HG02678 (cell line): ENCODE results near the gene CCDC144A.
"Not testable (repeated sequence)": the region's sequence is repeated elsewhere in the genome, so short reads cannot be mapped to it uniquely, and the experiment has no call there.

ENCODE experiments used
- ATAC-seq: cut with Tn5 transposase; IDR thresholded peaks from one replicate; pipeline ENCODE4 v1.9.1; 2021; ENCODE audit warnings: mild to moderate bottlenecking, moderate library complexity; ENCODE audit not compliant: unreplicated experiment

CCDC144A gene

GRCh38 chr17:16689731-16690281 is at the start of gene CCDC144A:
TSS of gene CCDC144A (plus strand) at chr17:16690241. CDS start at chr17:16690401, 160 bp downstream.
- ATAC-seq = not testable (repeated sequence)

- ATAC-seq = no peak
These were observed 40.5 kb upstream of the CCDC144A start for GRCh38 chr17:16649585-16649984.

- no peak for ATAC-seq
These were observed 37.8 kb upstream of the CCDC144A start for GRCh38 chr17:16652252-16652651.

GRCh38 chr17:16652847-16653366 is 37.1 kb upstream of the CCDC144A start:
- ATAC-seq = no peak

- ATAC-seq = peak; percentile 93
These were observed 36.5 kb upstream of the CCDC144A start, which contains the start of gene ZNF624 for GRCh38 chr17:16653367-16654041. TSS of gene ZNF624 (minus strand) at chr17:16653850.

GRCh38 chr17:16661217-16661616 is 28.8 kb upstream of the CCDC144A start:
- ATAC-seq = no peak

GRCh38 chr17:16662936-16663335 is 27.1 kb upstream of the CCDC144A start:
- no peak for ATAC-seq

GRCh38 chr17:16666553-16666906 is 23.5 kb upstream of the CCDC144A start:
- not testable (repeated sequence) for ATAC-seq

- ATAC-seq = not testable (repeated sequence)
These were observed 23.0 kb upstream of the CCDC144A start for GRCh38 chr17:16666907-16667636.

GRCh38 chr17:16676676-16677268 is 13.3 kb upstream of the CCDC144A start:
- ATAC-seq = no peak

- ATAC-seq = not testable (repeated sequence)
These were observed 6.5 kb upstream of the CCDC144A start for GRCh38 chr17:16683290-16684138.

- ATAC-seq = not testable (repeated sequence)
These were observed 4.0 kb upstream of the CCDC144A start for GRCh38 chr17:16686019-16686418.

GRCh38 chr17:16687151-16687550 is 2.9 kb upstream of the CCDC144A start:
- ATAC-seq = not testable (repeated sequence)

GRCh38 chr17:16690447-16690846 is 406 bp downstream of the CCDC144A start:
- not testable (repeated sequence) for ATAC-seq

- not testable (repeated sequence) for ATAC-seq
These were observed 7.6 kb downstream of the CCDC144A start for GRCh38 chr17:16697603-16698002.

GRCh38 chr17:16745492-16746203 is 55.6 kb downstream of the CCDC144A start:
- not testable (repeated sequence) for ATAC-seq

- ATAC-seq = not testable (repeated sequence)
These were observed 56.5 kb downstream of the CCDC144A start for GRCh38 chr17:16746571-16746970.

- ATAC-seq = not testable (repeated sequence)
These were observed 60.5 kb downstream of the CCDC144A start for GRCh38 chr17:16750515-16750914.

GRCh38 chr17:16751224-16751923 is 61.3 kb downstream of the CCDC144A start:
- ATAC-seq = not testable (repeated sequence)
